PFSK-1 (cell line): ENCODE results near the gene OAS3.

Experiments used
- FOXP2 ChIP-seq: optimal IDR thresholded peaks from 2 replicates; pipeline ENCODE3; 2011; ENCODE audit warnings: borderline replicate concordance, control low read depth, inconsistent platforms; ENCODE audit not compliant: insufficient read depth; ENCODE audit errors: extremely low read length, extremely low read depth
- POLR2AphosphoS5 ChIP-seq: IDR thresholded peaks from 2 replicates; pipeline ENCODE4 v1.6.1; 2012; ENCODE audit warnings: low read depth, mild to moderate bottlenecking, control low read depth, low read length, moderate library complexity
- SIN3A ChIP-seq: IDR thresholded peaks from 2 replicates; pipeline ENCODE4 v1.6.1; 2012; ENCODE audit warnings: mild to moderate bottlenecking, low read length, moderate library complexity, borderline replicate concordance; ENCODE audit not compliant: insufficient read depth
- TAF1 ChIP-seq: IDR thresholded peaks from 2 replicates; pipeline ENCODE4 v1.6.1; 2012; ENCODE audit warnings: low read length, control low read depth, borderline replicate concordance; ENCODE audit not compliant: insufficient read depth
- TF ChIP-seq, protein P1 (sequence below), 2 experiments: IDR thresholded peaks; 2 replicates each; pipeline versions ENCODE4 v1.6.1 to v1.8.0; 2011 to 2012; ENCODE audit warnings: low read depth in 2 of 2, low read length in 2 of 2, control low read depth in 1 of 2, inconsistent platforms in 1 of 2, mild to moderate bottlenecking in 1 of 2, moderate library complexity in 1 of 2; ENCODE audit not compliant: insufficient read depth in 1 of 2

DNA sequence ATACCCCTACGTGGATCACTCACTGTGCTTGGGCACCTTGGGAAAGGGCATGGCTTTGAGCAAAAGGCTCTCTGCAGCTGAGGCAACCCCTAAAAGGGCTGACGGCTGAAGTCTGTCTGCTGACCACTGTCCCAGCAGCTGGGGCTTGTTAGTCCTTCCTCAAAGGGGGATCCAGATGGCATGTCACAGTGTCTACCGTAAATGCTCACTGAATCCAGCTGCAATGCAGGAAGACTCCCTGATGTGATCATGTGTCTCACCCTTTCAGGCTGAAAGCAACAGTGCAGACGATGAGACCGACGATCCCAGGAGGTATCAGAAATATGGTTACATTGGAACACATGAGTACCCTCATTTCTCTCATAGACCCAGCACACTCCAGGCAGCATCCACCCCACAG lies 19.2 kb upstream of the OAS3 start:
- TF ChIP-seq POLR2AphosphoS5 (no peak), TAF1 (no peak), FOXP2 (no peak), SIN3A (no peak)
- TF ChIP-seq, protein P1, sequence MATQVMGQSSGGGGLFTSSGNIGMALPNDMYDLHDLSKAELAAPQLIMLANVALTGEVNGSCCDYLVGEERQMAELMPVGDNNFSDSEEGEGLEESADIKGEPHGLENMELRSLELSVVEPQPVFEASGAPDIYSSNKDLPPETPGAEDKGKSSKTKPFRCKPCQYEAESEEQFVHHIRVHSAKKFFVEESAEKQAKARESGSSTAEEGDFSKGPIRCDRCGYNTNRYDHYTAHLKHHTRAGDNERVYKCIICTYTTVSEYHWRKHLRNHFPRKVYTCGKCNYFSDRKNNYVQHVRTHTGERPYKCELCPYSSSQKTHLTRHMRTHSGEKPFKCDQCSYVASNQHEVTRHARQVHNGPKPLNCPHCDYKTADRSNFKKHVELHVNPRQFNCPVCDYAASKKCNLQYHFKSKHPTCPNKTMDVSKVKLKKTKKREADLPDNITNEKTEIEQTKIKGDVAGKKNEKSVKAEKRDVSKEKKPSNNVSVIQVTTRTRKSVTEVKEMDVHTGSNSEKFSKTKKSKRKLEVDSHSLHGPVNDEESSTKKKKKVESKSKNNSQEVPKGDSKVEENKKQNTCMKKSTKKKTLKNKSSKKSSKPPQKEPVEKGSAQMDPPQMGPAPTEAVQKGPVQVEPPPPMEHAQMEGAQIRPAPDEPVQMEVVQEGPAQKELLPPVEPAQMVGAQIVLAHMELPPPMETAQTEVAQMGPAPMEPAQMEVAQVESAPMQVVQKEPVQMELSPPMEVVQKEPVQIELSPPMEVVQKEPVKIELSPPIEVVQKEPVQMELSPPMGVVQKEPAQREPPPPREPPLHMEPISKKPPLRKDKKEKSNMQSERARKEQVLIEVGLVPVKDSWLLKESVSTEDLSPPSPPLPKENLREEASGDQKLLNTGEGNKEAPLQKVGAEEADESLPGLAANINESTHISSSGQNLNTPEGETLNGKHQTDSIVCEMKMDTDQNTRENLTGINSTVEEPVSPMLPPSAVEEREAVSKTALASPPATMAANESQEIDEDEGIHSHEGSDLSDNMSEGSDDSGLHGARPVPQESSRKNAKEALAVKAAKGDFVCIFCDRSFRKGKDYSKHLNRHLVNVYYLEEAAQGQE (IDR thresholded peaks at IDR 0.05; ENCODE audit: insufficient read depth in 1 of 2, low read depth in 2 of 2, low read length in 2 of 2) = no peak
